Measurements from ENCODE around the gene DCTN1. TPM values are rescaled to one million over a fixed set of nuclear protein-coding genes. Genes with fewer than 3 reads are reported as not detected.

The DCTN1 gene
- total and polyA plus RNA-seq, 2 donors (not counting 3 experiments of a cell fraction or from before 2014, with no cell fraction given), result 130 to 170 TPM

GRCh38 chr2:74391209-74391579, 11.1 kb upstream of the DCTN1 start:
- H3K9me1 ChIP-seq (replicated peaks; ENCODE audit: control insufficient read depth, extremely low read depth, insufficient read depth, low read length), result no peaks in the 10 kb centered on the region
- intact Hi-C loops (cut with micrococcal nuclease) (loop anchor here (5.0 to 10.0 kb wide), 2 partner anchors 54 to 566 kb away; partner anchors contain the start of gene STAMBP), dilution Hi-C loops (cut with MboI; ENCODE audit: extremely low pct_ligation_motif_present, low sequenced_read_pairs) (no loop called here)
- H3K27me3 ChIP-seq (ENCODE audit: control insufficient read depth in 2 of 2, insufficient read depth in 2 of 2, low read length in 2 of 2), result no peaks in the 10 kb centered on the region
- ChIA-PET CTCF (interaction anchor here (0.6 to 2.6 kb wide), 28 partner anchors 8 to 569 kb away, joined by 3 to 22 read pairs (median 4); partner anchors contain the start of genes C2orf81, DCTN1, INO80B and WBP1), POLR2A (interaction anchor here (0.7 to 1.1 kb wide), 2 partner anchors 11 to 240 kb away, joined by 3 to 6 read pairs; partner anchors contain the start of gene DCTN1)
- peak overlapping the region; percentile 94 to 97 (median 96) for H3K4me3 ChIP-seq (replicated peaks in 1 of 3; ENCODE audit: insufficient read depth in 1 of 3, low read depth in 1 of 3, low read length in 3 of 3)
- peak overlapping the region; percentile 97 for H3K4me2 ChIP-seq (ENCODE audit: insufficient read depth, low read length)
- DNase-seq (ENCODE audit: low read depth, low spot score), result peak; percentile 61
- H3K4me1 ChIP-seq (ENCODE audit: control insufficient read depth, extremely low read depth, insufficient read depth, low read length), result peaks cover 12% of the 10 kb centered on the region
- no peaks in the 10 kb centered on the region for H3K9me3 ChIP-seq (replicated peaks; ENCODE audit: control insufficient read depth, insufficient read depth, low read length)
- BruUV-seq (replicated peaks), result TSS peak; percentile 44
- H3K27ac ChIP-seq (ENCODE audit: insufficient read depth, low read depth, low read length), result peak overlapping the region; percentile 34
- no peaks in the 10 kb centered on the region for H3K36me3 ChIP-seq (ENCODE audit: control insufficient read depth in 2 of 2, extremely low read depth in 1 of 2, insufficient read depth in 2 of 2, low read length in 2 of 2)
- peak; percentile 87 for TF ChIP-seq GATA2 (IDR thresholded peaks at IDR 0.05; ENCODE audit: insufficient read depth, insufficient read length, low read depth, low read length)
- no peak for TF ChIP-seq POLR2AphosphoS5 (IDR thresholded peaks at IDR 0.05; ENCODE audit: insufficient read depth, low read depth, low read length)
- TF ChIP-seq MAX (IDR thresholded peaks at IDR 0.05; ENCODE audit: insufficient read depth, insufficient read length), result no peak
- TF ChIP-seq POLR2A (IDR thresholded peaks at IDR 0.05; ENCODE audit: low read depth, low read length), result no peak
- peaks cover 3% of the 10 kb centered on the region for H4K20me1 ChIP-seq (replicated peaks; ENCODE audit: control insufficient read depth, extremely low read depth, insufficient read depth, low read length)
- no peak for FAIRE-seq
- H3K9ac ChIP-seq (replicated peaks; ENCODE audit: extremely low read depth, insufficient read depth, low read length), result peak overlapping the region; percentile 96
- peaks cover 50% of the 10 kb centered on the region for H3K79me2 ChIP-seq (ENCODE audit: control insufficient read depth, insufficient read depth, low read length)
- H2AFZ ChIP-seq (ENCODE audit: low read depth, low read length), result peak overlapping the region; percentile 65

GRCh38 chr2:74390606-74391005, 10.5 kb upstream of the DCTN1 start:
- Histone ChIP-seq H3K4me1 (ENCODE audit: control insufficient read depth, extremely low read depth, insufficient read depth, low read length) (peaks cover 12% of the 10 kb centered on the region), H3K79me2 (ENCODE audit: control insufficient read depth, insufficient read depth, low read length) (peaks cover 50% of the 10 kb centered on the region), H2AFZ (ENCODE audit: low read depth, low read length) (no peak overlapping the region), H3K27me3 (ENCODE audit: control insufficient read depth in 2 of 2, insufficient read depth in 2 of 2, low read length in 2 of 2) (no peaks in the 10 kb centered on the region), H3K9me3 (replicated peaks; ENCODE audit: control insufficient read depth, insufficient read depth, low read length) (no peaks in the 10 kb centered on the region), H3K4me3 (replicated peaks in 1 of 3; ENCODE audit: insufficient read depth in 1 of 3, low read depth in 1 of 3, low read length in 3 of 3) (peak overlapping the region in 2 of 3 experiments; percentile 94 to 96), H4K20me1 (replicated peaks; ENCODE audit: control insufficient read depth, extremely low read depth, insufficient read depth, low read length) (peaks cover 3% of the 10 kb centered on the region), H3K9ac (replicated peaks; ENCODE audit: extremely low read depth, insufficient read depth, low read length) (peak overlapping the region; percentile 96), H3K9me1 (replicated peaks; ENCODE audit: control insufficient read depth, extremely low read depth, insufficient read depth, low read length) (no peaks in the 10 kb centered on the region), H3K4me2 (ENCODE audit: insufficient read depth, low read length) (peak overlapping the region; percentile 97), H3K27ac (ENCODE audit: insufficient read depth, low read depth, low read length) (no peak overlapping the region), H3K36me3 (ENCODE audit: control insufficient read depth in 2 of 2, extremely low read depth in 1 of 2, insufficient read depth in 2 of 2, low read length in 2 of 2) (no peaks in the 10 kb centered on the region)
- no peak for TF ChIP-seq POLR2AphosphoS5 (IDR thresholded peaks at IDR 0.05; ENCODE audit: insufficient read depth, low read depth, low read length)
- no peak for TF ChIP-seq FOS (IDR thresholded peaks at IDR 0.05; ENCODE audit: borderline replicate concordance, insufficient read depth, low read length)
- no peak for TF ChIP-seq GATA2 (IDR thresholded peaks at IDR 0.05; ENCODE audit: insufficient read depth, insufficient read length, low read depth, low read length)
- TF ChIP-seq EZH2 (IDR thresholded peaks at IDR 0.05; ENCODE audit: borderline replicate concordance, low read depth, low read length, severe bottlenecking), result no peak
- no peak for TF ChIP-seq CTCF (IDR thresholded peaks at IDR 0.05; ENCODE audit: extremely low read depth in 1 of 2, insufficient read depth in 1 of 2, low read depth in 1 of 2, low read length in 2 of 2)
- TF ChIP-seq POLR2A (IDR thresholded peaks at IDR 0.05; ENCODE audit: low read depth, low read length), result no peak
- no peak for TF ChIP-seq MAX (IDR thresholded peaks at IDR 0.05; ENCODE audit: insufficient read depth, insufficient read length)
- no peak for TF ChIP-seq MYC (IDR thresholded peaks at IDR 0.05; ENCODE audit: low read depth, low read length)
- no peak for TF ChIP-seq JUN (IDR thresholded peaks at IDR 0.05; ENCODE audit: borderline replicate concordance, insufficient read depth, insufficient read length, low read depth)
- dilution Hi-C loops (cut with MboI; ENCODE audit: extremely low pct_ligation_motif_present, low sequenced_read_pairs) (no loop called here), intact Hi-C loops (cut with micrococcal nuclease) (loop anchor here (5.0 to 10.0 kb wide), 2 partner anchors 53 to 566 kb away; partner anchors contain the start of gene STAMBP)
- no TSS peak for BruUV-seq (replicated peaks)
- FAIRE-seq (no peak), DNase-seq (ENCODE audit: low read depth, low spot score) (no peak)
- ChIA-PET CTCF (interaction anchor here (1.2 to 2.6 kb wide), 8 partner anchors 10 to 564 kb away, joined by 3 to 22 read pairs (median 6); partner anchors contain the start of genes DCTN1 and WBP1), POLR2A (no interaction called here)
